Subcutaneous adipose tissue (tissue), 4 donors: ENCODE data around the gene MRE11. TPM values are rescaled to one million over a fixed set of nuclear protein-coding genes. Genes with fewer than 3 reads are reported as not detected.

Experiments
- total RNA-seq, 4 donors: library from RNA; depleted of rRNA; stranded (reverse); fragments of >200 nt; gene quantifications; one replicate each; pipeline ENCODE4 v1.1.0, GENCODE V29; 2016
- TF ChIP-seq, protein P1 (sequence below): fragments of 450-650 bp; IDR thresholded peaks from one replicate; pipeline ENCODE4 v1.5.1; 2016; ENCODE audit warnings: low read depth, mild to moderate bottlenecking, control low read depth, antibody characterized with exemption, moderate library complexity

The MRE11 gene
- total RNA-seq, 4 donors from 2014 or later: 16.6 to 20.9 (median 19.1) TPM

- TF ChIP-seq, protein P1, sequence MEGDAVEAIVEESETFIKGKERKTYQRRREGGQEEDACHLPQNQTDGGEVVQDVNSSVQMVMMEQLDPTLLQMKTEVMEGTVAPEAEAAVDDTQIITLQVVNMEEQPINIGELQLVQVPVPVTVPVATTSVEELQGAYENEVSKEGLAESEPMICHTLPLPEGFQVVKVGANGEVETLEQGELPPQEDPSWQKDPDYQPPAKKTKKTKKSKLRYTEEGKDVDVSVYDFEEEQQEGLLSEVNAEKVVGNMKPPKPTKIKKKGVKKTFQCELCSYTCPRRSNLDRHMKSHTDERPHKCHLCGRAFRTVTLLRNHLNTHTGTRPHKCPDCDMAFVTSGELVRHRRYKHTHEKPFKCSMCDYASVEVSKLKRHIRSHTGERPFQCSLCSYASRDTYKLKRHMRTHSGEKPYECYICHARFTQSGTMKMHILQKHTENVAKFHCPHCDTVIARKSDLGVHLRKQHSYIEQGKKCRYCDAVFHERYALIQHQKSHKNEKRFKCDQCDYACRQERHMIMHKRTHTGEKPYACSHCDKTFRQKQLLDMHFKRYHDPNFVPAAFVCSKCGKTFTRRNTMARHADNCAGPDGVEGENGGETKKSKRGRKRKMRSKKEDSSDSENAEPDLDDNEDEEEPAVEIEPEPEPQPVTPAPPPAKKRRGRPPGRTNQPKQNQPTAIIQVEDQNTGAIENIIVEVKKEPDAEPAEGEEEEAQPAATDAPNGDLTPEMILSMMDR: no peak
These were observed 24.7 kb upstream of the MRE11 start for GRCh38 chr11:94518300-94518699.

GRCh38 chr11:94516725-94517124 is 23.1 kb upstream of the MRE11 start:
- TF ChIP-seq, protein P1: no peak

GRCh38 chr11:94515398-94515797 is 21.8 kb upstream of the MRE11 start:
- TF ChIP-seq, protein P1: no peak

DNA sequence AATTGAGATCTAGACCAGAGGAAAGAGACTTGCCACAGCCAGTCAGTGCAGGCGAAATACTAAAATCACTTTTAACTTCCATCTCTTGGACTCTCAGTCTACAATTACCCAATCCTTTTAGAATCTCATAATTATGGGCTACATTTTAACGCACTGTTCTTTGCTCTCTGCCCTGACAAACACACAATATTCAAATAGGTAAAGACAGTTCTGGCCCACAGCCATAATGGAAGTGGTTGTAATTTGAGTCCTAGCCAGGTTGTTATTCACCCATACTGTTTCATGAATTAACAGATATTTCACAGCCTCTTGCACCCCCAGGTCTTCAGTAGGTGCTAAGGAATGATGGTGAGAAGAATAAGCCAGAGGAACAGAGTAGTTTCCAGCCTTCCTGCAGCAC is 19.4 kb upstream of the MRE11 start:
- TF ChIP-seq, protein P1: no peak

DNA sequence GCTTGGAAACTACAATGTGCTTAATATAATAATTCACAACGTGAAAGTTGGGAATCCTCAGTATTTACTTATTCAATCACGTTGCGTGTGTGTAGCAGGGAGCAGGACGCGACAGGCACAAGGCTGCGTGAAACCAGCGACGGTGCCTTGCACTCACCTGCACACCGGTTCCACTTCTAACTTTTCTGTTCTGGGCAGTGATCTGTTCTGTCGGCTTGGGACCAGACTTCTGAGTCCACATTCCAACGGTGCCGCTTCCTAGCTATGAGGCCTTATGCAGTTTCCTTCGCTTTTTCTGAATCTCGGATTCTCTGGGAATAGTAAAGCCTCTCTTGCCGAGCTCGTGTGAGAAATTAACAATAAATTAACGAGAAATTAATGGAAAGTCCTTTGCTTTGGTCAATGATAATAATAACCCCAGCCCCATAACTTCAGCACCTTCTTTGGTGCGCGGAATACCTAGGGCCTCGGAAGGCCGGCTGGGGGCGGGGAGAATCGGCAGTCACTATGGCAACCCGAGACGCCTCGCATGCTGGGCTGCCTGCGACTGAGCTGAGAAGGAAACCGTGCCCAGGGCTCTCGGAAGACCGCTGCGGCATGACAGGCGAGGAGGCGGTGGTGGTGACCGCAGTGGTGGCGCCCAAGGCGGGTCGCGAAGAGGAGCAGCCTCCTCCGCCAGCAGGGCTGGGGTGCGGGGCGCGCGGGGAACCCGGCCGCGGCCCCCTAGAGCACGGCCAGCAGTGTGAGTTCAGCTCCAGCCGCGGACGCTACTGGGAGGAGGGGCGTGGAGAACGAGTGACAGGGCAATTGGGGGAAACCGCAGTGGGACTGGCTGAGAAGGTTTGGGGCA is 18.5 kb upstream of the MRE11 start, which contains the start of gene C11orf97:
C11orf97 (plus strand) TSS at position 530 of the 850 bp plus-strand sequence; CDS start at position 598, 68 bp downstream.
- TF ChIP-seq, protein P1: no peak

- TF ChIP-seq, protein P1: no peak
These were observed 13.8 kb upstream of the MRE11 start for GRCh38 chr11:94507485-94507884.

- TF ChIP-seq, protein P1: no peak
These were observed 11.1 kb upstream of the MRE11 start for GRCh38 chr11:94504689-94505293.
